HEK293 (cell line): ENCODE measurements around the gene SNN.

ENCODE experiments used
- CTCF ChIA-PET: fragments of 350-600 bp; formaldehyde crosslinking; extraction: SDS; loops from one replicate; lab custom pipeline; 2021; ENCODE audit warnings: antibody characterized with exemption; lab: Yijun Ruan, JAX
- POLR2A ChIA-PET: fragments of 300-600 bp; formaldehyde crosslinking; extraction: SDS; loops from one replicate; lab custom pipeline; 2020; ENCODE audit warnings: antibody characterized with exemption, inconsistent platforms; lab: Yijun Ruan, JAX
- H3K27ac ChIP-seq: fragments of 200-500 bp; sonication (Bioruptor generic); 2 replicates; pipeline ENCODE4 v1.5.1; 2014; ENCODE audit warnings: low read depth, low read length, control low read depth, inconsistent platforms; ENCODE audit errors: extremely low read depth
- H3K36me3 ChIP-seq, 2 experiments: fragments of 200-500 bp in 1 of 2; sonication (Bioruptor generic) in 1 of 2; 1 replicate in 1 of 2; 2 replicates in 1 of 2; pipeline ENCODE4 v1.5.1; 2014 to 2017; ENCODE audit warnings: inconsistent platforms in 2 of 2, low read length in 2 of 2; ENCODE audit not compliant: control insufficient read depth in 2 of 2, insufficient read depth in 1 of 2
- H3K4me1 ChIP-seq: fragments of 200-500 bp; sonication (Bioruptor generic); 2 replicates; pipeline ENCODE4 v1.5.1; 2014; ENCODE audit warnings: mild to moderate bottlenecking, low read length, inconsistent platforms; ENCODE audit not compliant: control insufficient read depth, insufficient read depth
- H3K4me3 ChIP-seq: 2 replicates; pipeline ENCODE4 v1.5.1; 2011; ENCODE audit warnings: low read depth, mild to moderate bottlenecking, control low read depth, low read length, moderate library complexity
- H3K9me3 ChIP-seq: fragments of 200-500 bp; sonication (Bioruptor generic); 2 replicates; pipeline ENCODE4 v1.5.1; 2014; ENCODE audit warnings: low read depth, low read length, inconsistent platforms; ENCODE audit not compliant: control insufficient read depth, insufficient read depth
- GLI2 ChIP-seq: fragments of 450-650 bp; formaldehyde crosslinking; IDR thresholded peaks from 2 replicates; pipeline ENCODE4; 2017; ENCODE audit warnings: missing biosample characterization, missing genetic modification characterization, low read depth, borderline replicate concordance
- GLI4 ChIP-seq: fragments of 450-650 bp; formaldehyde crosslinking; IDR thresholded peaks from 2 replicates; pipeline ENCODE4 v1.5.1; 2016; ENCODE audit warnings: missing biosample characterization, missing genetic modification characterization
- KLF8 ChIP-seq: fragments of 450-650 bp; formaldehyde crosslinking; IDR thresholded peaks from 2 replicates; pipeline ENCODE4 v1.5.1; 2016; ENCODE audit warnings: missing biosample characterization, missing genetic modification characterization
- MZF1 ChIP-seq: fragments of 450-650 bp; formaldehyde crosslinking; IDR thresholded peaks from 2 replicates; pipeline ENCODE4 v1.5.1; 2017; ENCODE audit warnings: missing biosample characterization, missing genetic modification characterization, borderline replicate concordance
- SCRT1 ChIP-seq: fragments of 450-650 bp; formaldehyde crosslinking; IDR thresholded peaks from 2 replicates; pipeline ENCODE4 v1.5.1; 2016; ENCODE audit warnings: missing biosample characterization, missing genetic modification characterization, borderline replicate concordance
- ZIC2 ChIP-seq: fragments of 450-650 bp; formaldehyde crosslinking; IDR thresholded peaks from 2 replicates; pipeline ENCODE4 v1.5.1; 2016; ENCODE audit warnings: missing biosample characterization, missing genetic modification characterization
- ZNF202 ChIP-seq: fragments of 450-650 bp; formaldehyde crosslinking; IDR thresholded peaks from 2 replicates; pipeline ENCODE4 v1.5.1; 2016; ENCODE audit warnings: missing biosample characterization, missing genetic modification characterization, borderline replicate concordance
- ZNF501 ChIP-seq: fragments of 450-650 bp; formaldehyde crosslinking; IDR thresholded peaks from 2 replicates; pipeline ENCODE4 v1.5.1; 2016; ENCODE audit warnings: missing biosample characterization, missing genetic modification characterization
- ZNF555 ChIP-seq: fragments of 450-650 bp; formaldehyde crosslinking; conservative IDR thresholded peaks from 2 replicates; pipeline ENCODE4 v1.5.1; 2017; ENCODE audit warnings: missing biosample characterization, mild to moderate bottlenecking, missing genetic modification characterization, inconsistent platforms
- ZNF629 ChIP-seq: fragments of 450-650 bp; formaldehyde crosslinking; IDR thresholded peaks from 2 replicates; pipeline ENCODE4 v1.5.1; 2017; ENCODE audit warnings: missing biosample characterization, missing genetic modification characterization
- ZNF747 ChIP-seq: fragments of 450-650 bp; formaldehyde crosslinking; IDR thresholded peaks from 2 replicates; pipeline ENCODE4 v1.5.1; 2016; ENCODE audit warnings: missing biosample characterization, missing genetic modification characterization
- ZNF768 ChIP-seq: fragments of 450-650 bp; formaldehyde crosslinking; IDR thresholded peaks from 2 replicates; pipeline ENCODE4 v1.5.1; 2018; ENCODE audit warnings: missing biosample characterization, mild to moderate bottlenecking, missing genetic modification characterization
- ZNF837 ChIP-seq: fragments of 450-650 bp; formaldehyde crosslinking; IDR thresholded peaks from 2 replicates; pipeline ENCODE4 v1.5.1; 2016; ENCODE audit warnings: missing biosample characterization, missing genetic modification characterization
- TF ChIP-seq, protein P1 (sequence below): fragments of 450-650 bp; formaldehyde crosslinking; IDR thresholded peaks from 2 replicates; pipeline ENCODE4 v1.5.1; 2016; ENCODE audit warnings: missing biosample characterization, missing genetic modification characterization
- TF ChIP-seq, protein P2 (sequence below): fragments of 450-650 bp; formaldehyde crosslinking; optimal IDR thresholded peaks from 2 replicates; pipeline ENCODE3; 2016; ENCODE audit warnings: missing biosample characterization, mild to moderate bottlenecking, missing genetic modification characterization
- TF ChIP-seq, protein P3 (sequence below): fragments of 450-650 bp; formaldehyde crosslinking; conservative IDR thresholded peaks from 2 replicates; pipeline ENCODE4 v1.5.1; 2016; ENCODE audit warnings: low read depth, missing biosample characterization, missing genetic modification characterization
- TF ChIP-seq, protein P4 (sequence below): IDR thresholded peaks from 2 replicates; pipeline ENCODE4 v1.6.1; 2011; ENCODE audit warnings: mild to moderate bottlenecking, low read depth, low read length, borderline replicate concordance

Gene SNN

DNA sequence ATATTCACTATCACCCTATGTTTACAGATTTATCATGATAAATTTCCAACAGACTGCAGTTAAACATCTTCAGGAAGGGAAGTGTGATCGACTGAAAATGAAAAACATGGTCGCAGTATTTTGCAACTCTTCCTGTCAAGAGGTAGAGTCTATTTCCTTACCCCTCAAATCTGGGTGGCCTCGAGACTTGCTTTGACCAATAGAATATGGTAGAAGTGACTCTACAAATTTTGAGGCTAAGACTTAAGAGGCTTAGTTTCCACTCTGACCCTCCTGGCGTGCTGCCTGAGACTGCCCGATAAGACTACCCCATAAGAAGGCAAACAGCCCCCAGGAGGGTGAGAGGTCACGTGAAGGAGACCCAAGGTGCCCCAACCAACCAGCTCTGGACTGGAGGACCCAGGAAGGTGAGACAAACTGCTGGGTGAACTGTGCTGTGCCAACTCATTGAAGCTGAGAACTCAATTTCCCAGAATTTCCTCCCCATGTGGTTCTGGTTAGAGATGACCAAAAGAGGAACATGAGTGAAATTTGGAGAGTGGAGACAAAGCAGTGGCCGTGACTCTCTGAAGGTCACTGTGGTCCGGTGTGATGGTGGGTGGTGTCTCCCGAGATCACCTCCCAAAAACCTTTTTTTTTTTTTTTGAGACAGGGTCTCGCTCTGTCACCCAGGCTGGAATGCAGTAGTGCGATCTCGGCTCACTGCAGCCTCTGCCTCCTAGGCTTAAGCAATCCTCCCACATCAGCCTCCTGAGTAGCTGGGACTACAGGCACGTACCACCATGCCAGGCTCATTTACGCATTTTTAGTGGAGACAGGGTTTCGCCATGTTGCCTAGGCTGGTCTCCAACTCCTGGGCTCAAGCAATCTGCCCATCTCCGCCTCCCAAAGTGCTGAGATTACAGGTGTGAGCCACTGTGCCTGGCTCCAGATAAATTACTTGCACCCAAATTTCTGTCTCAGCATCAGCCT, 43.3 kb upstream of the SNN start (continued):
- TF ChIP-seq KLF8 (tag by site-specific recombination) (no peak), ZNF202 (no peak), GLI4 (tag by site-specific recombination) (no peak), SCRT1 (tag by site-specific recombination) (no peak), ZNF629 (no peak), ZNF837 (tag by site-specific recombination) (no peak), ZNF555 (tag by site-specific recombination) (no peak)
- TF ChIP-seq, protein P1, sequence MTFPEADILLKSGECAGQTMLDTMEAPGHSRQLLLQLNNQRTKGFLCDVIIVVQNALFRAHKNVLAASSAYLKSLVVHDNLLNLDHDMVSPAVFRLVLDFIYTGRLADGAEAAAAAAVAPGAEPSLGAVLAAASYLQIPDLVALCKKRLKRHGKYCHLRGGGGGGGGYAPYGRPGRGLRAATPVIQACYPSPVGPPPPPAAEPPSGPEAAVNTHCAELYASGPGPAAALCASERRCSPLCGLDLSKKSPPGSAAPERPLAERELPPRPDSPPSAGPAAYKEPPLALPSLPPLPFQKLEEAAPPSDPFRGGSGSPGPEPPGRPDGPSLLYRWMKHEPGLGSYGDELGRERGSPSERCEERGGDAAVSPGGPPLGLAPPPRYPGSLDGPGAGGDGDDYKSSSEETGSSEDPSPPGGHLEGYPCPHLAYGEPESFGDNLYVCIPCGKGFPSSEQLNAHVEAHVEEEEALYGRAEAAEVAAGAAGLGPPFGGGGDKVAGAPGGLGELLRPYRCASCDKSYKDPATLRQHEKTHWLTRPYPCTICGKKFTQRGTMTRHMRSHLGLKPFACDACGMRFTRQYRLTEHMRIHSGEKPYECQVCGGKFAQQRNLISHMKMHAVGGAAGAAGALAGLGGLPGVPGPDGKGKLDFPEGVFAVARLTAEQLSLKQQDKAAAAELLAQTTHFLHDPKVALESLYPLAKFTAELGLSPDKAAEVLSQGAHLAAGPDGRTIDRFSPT, result no peak

DNA sequence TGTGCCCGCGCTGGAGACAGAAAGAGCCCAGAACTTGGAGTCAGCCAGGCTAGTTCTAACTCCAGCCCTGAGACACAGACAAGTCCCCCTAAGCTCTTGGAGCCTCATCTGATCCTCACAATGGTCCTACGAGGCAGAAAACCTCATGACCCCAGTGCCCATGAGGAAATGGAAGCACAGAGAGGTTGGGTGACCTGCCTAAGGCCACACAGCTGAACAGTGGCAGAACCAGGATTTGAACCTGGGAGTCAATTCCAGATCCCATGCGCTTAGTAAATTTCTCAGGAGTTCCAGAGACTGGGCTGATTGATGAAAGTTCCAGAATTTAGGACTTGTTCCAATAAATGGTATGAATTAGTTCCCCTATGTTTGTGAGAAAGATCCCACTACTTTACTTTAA, 42.5 kb upstream of the SNN start:
- no peaks in the 10 kb centered on the region for H3K9me3 ChIP-seq
- ChIA-PET CTCF (interaction anchor here (0.7 kb wide), 1 partner anchor 64 kb away, joined by 3 read pairs; no protein-coding TSS in a partner anchor), POLR2A (no interaction called here)
- no peaks in the 10 kb centered on the region for H3K36me3 ChIP-seq
- no peak overlapping the region for H3K27ac ChIP-seq
- TF ChIP-seq ZNF768, result peak; percentile 89
- TF ChIP-seq, protein P1, result no peak
- no peaks in the 10 kb centered on the region for H3K4me1 ChIP-seq
- no peak overlapping the region for H3K4me3 ChIP-seq

DNA sequence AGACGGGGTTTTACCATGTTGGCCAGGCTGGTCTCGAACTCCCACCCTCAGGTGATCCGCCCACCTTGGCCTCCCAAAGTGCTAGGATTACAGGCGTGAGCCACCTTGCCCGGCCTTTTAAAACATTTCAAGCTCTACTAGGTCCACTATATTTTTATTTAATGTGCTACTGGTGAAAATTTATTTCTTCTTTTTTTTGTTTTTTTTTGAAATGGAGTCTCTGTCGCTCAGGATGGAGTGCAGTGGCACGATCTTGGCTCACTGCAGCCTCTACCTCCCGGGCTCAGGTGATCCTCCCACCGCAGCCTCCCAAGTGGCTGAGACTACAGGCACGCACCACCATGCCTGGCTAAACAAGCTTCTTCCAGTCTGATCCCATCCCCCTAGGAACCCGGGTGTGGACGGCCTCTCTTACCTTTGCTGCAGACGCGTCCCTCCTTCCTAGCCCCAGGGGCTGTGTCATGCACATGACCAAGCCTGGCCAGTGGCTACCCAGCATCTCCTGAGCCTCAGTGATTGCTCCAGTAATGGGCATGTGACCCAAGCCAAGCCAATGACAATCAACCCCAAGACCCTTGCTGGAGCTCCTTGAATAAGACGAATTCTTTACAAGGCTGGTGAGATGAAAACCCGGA, 41.5 kb upstream of the SNN start:
- no peak overlapping the region for H3K27ac ChIP-seq
- ChIA-PET POLR2A (no interaction called here), CTCF (interaction anchor here (0.6 to 1.2 kb wide), 2 partner anchors 95 to 560 kb away, joined by 4 read pairs; no protein-coding TSS in a partner anchor)
- no peak overlapping the region for H3K4me3 ChIP-seq
- no peaks in the 10 kb centered on the region for H3K9me3 ChIP-seq
- no peaks in the 10 kb centered on the region for H3K36me3 ChIP-seq
- H3K4me1 ChIP-seq, result no peaks in the 10 kb centered on the region
- TF ChIP-seq MZF1 (tag by site-specific recombination) (no peak), ZIC2 (no peak), ZNF747 (tag by site-specific recombination) (no peak), SCRT1 (tag by site-specific recombination) (no peak), ZNF501 (tag by site-specific recombination) (no peak), GLI2 (tag by site-specific recombination) (no peak)
- TF ChIP-seq, protein P2, sequence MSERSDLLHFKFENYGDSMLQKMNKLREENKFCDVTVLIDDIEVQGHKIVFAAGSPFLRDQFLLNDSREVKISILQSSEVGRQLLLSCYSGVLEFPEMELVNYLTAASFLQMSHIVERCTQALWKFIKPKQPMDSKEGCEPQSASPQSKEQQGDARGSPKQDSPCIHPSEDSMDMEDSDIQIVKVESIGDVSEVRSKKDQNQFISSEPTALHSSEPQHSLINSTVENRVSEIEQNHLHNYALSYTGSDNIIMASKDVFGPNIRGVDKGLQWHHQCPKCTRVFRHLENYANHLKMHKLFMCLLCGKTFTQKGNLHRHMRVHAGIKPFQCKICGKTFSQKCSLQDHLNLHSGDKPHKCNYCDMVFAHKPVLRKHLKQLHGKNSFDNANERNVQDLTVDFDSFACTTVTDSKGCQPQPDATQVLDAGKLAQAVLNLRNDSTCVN (tag by site-specific recombination), result no peak
- TF ChIP-seq, protein P3, sequence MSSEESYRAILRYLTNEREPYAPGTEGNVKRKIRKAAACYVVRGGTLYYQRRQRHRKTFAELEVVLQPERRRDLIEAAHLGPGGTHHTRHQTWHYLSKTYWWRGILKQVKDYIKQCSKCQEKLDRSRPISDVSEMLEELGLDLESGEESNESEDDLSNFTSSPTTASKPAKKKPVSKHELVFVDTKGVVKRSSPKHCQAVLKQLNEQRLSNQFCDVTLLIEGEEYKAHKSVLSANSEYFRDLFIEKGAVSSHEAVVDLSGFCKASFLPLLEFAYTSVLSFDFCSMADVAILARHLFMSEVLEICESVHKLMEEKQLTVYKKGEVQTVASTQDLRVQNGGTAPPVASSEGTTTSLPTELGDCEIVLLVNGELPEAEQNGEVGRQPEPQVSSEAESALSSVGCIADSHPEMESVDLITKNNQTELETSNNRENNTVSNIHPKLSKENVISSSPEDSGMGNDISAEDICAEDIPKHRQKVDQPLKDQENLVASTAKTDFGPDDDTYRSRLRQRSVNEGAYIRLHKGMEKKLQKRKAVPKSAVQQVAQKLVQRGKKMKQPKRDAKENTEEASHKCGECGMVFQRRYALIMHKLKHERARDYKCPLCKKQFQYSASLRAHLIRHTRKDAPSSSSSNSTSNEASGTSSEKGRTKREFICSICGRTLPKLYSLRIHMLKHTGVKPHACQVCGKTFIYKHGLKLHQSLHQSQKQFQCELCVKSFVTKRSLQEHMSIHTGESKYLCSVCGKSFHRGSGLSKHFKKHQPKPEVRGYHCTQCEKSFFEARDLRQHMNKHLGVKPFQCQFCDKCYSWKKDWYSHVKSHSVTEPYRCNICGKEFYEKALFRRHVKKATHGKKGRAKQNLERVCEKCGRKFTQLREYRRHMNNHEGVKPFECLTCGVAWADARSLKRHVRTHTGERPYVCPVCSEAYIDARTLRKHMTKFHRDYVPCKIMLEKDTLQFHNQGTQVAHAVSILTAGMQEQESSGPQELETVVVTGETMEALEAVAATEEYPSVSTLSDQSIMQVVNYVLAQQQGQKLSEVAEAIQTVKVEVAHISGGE (tag by site-specific recombination), result no peak
- TF ChIP-seq, protein P4, sequence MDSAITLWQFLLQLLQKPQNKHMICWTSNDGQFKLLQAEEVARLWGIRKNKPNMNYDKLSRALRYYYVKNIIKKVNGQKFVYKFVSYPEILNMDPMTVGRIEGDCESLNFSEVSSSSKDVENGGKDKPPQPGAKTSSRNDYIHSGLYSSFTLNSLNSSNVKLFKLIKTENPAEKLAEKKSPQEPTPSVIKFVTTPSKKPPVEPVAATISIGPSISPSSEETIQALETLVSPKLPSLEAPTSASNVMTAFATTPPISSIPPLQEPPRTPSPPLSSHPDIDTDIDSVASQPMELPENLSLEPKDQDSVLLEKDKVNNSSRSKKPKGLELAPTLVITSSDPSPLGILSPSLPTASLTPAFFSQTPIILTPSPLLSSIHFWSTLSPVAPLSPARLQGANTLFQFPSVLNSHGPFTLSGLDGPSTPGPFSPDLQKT, result no peak
- TF ChIP-seq, protein P1, result no peak
